Testis (tissue), 2 donors: ENCODE results near the gene CHN2.

Source experiments
- POLR2A ChIP-seq: fragments of 450-650 bp; IDR thresholded peaks from one replicate; pipeline ENCODE4 v1.6.1; 2017; ENCODE audit warnings: antibody characterized with exemption, mild to moderate bottlenecking, moderate library complexity
- TF ChIP-seq, protein P1 (sequence below), 3 experiments: fragments of 450-650 bp in 2 of 3; fragments of 200-600 bp in 1 of 3; sonication (generic) in 1 of 3; IDR thresholded peaks; one replicate each; pipeline ENCODE4 v1.5.1; 2016 to 2019; ENCODE audit warnings: antibody characterized with exemption in 3 of 3, mild to moderate bottlenecking in 2 of 3, moderate library complexity in 1 of 3

GRCh38 chr7:29304756-29305155 lies 110.2 kb downstream of the CHN2 start:
- TF ChIP-seq, protein P1, sequence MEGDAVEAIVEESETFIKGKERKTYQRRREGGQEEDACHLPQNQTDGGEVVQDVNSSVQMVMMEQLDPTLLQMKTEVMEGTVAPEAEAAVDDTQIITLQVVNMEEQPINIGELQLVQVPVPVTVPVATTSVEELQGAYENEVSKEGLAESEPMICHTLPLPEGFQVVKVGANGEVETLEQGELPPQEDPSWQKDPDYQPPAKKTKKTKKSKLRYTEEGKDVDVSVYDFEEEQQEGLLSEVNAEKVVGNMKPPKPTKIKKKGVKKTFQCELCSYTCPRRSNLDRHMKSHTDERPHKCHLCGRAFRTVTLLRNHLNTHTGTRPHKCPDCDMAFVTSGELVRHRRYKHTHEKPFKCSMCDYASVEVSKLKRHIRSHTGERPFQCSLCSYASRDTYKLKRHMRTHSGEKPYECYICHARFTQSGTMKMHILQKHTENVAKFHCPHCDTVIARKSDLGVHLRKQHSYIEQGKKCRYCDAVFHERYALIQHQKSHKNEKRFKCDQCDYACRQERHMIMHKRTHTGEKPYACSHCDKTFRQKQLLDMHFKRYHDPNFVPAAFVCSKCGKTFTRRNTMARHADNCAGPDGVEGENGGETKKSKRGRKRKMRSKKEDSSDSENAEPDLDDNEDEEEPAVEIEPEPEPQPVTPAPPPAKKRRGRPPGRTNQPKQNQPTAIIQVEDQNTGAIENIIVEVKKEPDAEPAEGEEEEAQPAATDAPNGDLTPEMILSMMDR (IDR thresholded peaks at IDR 0.05) = no peak
- TF ChIP-seq POLR2A = no peak
